ENCODE results near the gene AZIN2. TPM values are rescaled to one million over a fixed set of nuclear protein-coding genes. Genes with fewer than 3 reads are reported as not detected.
A peak's percentile ranks its signal among the peaks of the same experiment; 100 is the strongest.

Gene AZIN2
- 0.39 and 0.50 TPM in 2 replicates for total RNA-seq (2021)
- long read RNA-seq, partial matches to known transcripts: 0 of 4 reads
- long read RNA-seq, other reads (novel, unspliced or antisense): 4 of 4 reads

- 0 out of 2 replicates have a peak, but pooled peaks cover 2% of the 10 kb centered on the region for H3K4me1 ChIP-seq (ENCODE audit: insufficient read depth, low read length)
- H2AFZ ChIP-seq (ENCODE audit: low read length): no peak within 1 kb of the TSS
- no peaks in the 10 kb centered on the region for H3K9me3 Mint-ChIP-seq
- peaks cover 27% of the 10 kb centered on the region for H3K27me3 ChIP-seq (ENCODE audit: insufficient read depth, low read length)
- H4K5ac ChIP-seq (ENCODE audit: insufficient read length, low read depth, low read length): no peak within 1 kb of the TSS
- H3K27me3 Mint-ChIP-seq (ENCODE audit: low read depth): peaks cover 59% of the 10 kb centered on the region
- no peak within 1 kb of the TSS for H3K27ac ChIP-seq (ENCODE audit: insufficient read length, low read depth, low read length)
- H3K23me2 ChIP-seq (ENCODE audit: insufficient read length, low read depth, low read length, poor library complexity, severe bottlenecking): peaks cover 9% of the 10 kb centered on the region
- H2BK5ac ChIP-seq (ENCODE audit: insufficient read length, low read length): no peak within 1 kb of the TSS
- H3K27ac Mint-ChIP-seq: no peak within 1 kb of the TSS
- H2BK15ac ChIP-seq (ENCODE audit: low read depth, low read length): no peak within 1 kb of the TSS
- H3K9me3 ChIP-seq (ENCODE audit: control insufficient read depth, low read depth, low read length): no peaks in the 10 kb centered on the region
- WGBS (ENCODE audit: extremely low coverage, insufficient read length, low lambda C conversion rate): no CpG with 5 or more reads among the region's 52 CpGs
- H2AK5ac ChIP-seq (ENCODE audit: insufficient read length, low read length): no peak within 1 kb of the TSS
- no peak within 1 kb of the TSS for H3K18ac ChIP-seq (ENCODE audit: insufficient read length, low read depth, low read length)
- H2BK20ac ChIP-seq (ENCODE audit: low read depth, low read length, poor library complexity, severe bottlenecking): no peak within 1 kb of the TSS
- H3K4ac ChIP-seq (ENCODE audit: low read depth, low read length): no peak within 1 kb of the TSS
- peak within 1 kb of the TSS; percentile 49 for H3K9ac ChIP-seq (ENCODE audit: extremely low read depth, insufficient read length, low read length)
- peak within 1 kb of the TSS; percentile 66 to 84 for H3K4me3 Mint-ChIP-seq
- peaks cover 16 to 17% of the 10 kb centered on the region in 2 experiments for H3K4me1 Mint-ChIP-seq
- no peaks in the 10 kb centered on the region; a peak in 1 of 7 replicates for H3K36me3 Mint-ChIP-seq (ENCODE audit: insufficient read depth in 1 of 3, low read depth in 3 of 3)
- H3K79me1 ChIP-seq (ENCODE audit: insufficient read depth, low read depth, low read length, poor library complexity, severe bottlenecking): no peaks in the 10 kb centered on the region
- peak; percentile 97 for DNase-seq
- H3K14ac ChIP-seq (ENCODE audit: insufficient read depth, low read length): no peak within 1 kb of the TSS; the same call in 1 of the 2 replicates
- no peak within 1 kb of the TSS for H4K91ac ChIP-seq (ENCODE audit: insufficient read length, low read depth, low read length)
- no peak within 1 kb of the TSS for H3K56ac ChIP-seq (ENCODE audit: insufficient read length, low read depth, low read length)
- peak within 1 kb of the TSS; percentile 63 for H3K4me2 ChIP-seq (ENCODE audit: insufficient read depth, insufficient read length, low read length)
- no peaks in the 10 kb centered on the region for H3K79me2 ChIP-seq (ENCODE audit: insufficient read depth, low read length)
- H3T11ph ChIP-seq (ENCODE audit: low read length): no peak within 1 kb of the TSS
- no peak within 1 kb of the TSS for H3K23ac ChIP-seq (ENCODE audit: insufficient read length, low read depth, low read length)
- no peak within 1 kb of the TSS for H2BK12ac ChIP-seq (ENCODE audit: insufficient read length, low read depth, low read length)
- no peak within 1 kb of the TSS for H4K8ac ChIP-seq (replicated peaks; ENCODE audit: insufficient read length, low read depth, low read length)
- no peaks in the 10 kb centered on the region for H4K20me1 ChIP-seq (ENCODE audit: control insufficient read depth, insufficient read depth, insufficient read length)
- TF ChIP-seq CTCF (conservative IDR thresholded peaks at IDR 0.05): peak; percentile 23; the same call in 1 of the 3 replicates
- no peak within 1 kb of the TSS for H2BK120ac ChIP-seq (ENCODE audit: low read depth, low read length, poor library complexity, severe bottlenecking)
These were observed at the start of gene AZIN2 for GRCh38 chr1:33080885-33081553. TSS of gene AZIN2 (plus strand) at chr1:33081153. CDS start at chr1:33082250, 1,097 bp downstream.

Data from H9 (cell line).